Mammary epithelial cell (primary cell): ENCODE measurements around the gene ZNG1F.
"Not testable (repeated sequence)": the region's sequence is repeated elsewhere in the genome, so short reads cannot be mapped to it uniquely, and the experiment has no call there.

Experiments used
- CTCF ChIP-seq, 2 donors: IDR thresholded peaks in 1 of 2; conservative IDR thresholded peaks in 1 of 2; 2 replicates each; pipeline ENCODE4 v1.5.1; 2011 to 2012; ENCODE audit warnings: inconsistent platforms in 2 of 2, low read length in 2 of 2, mild to moderate bottlenecking in 2 of 2, control low read depth in 1 of 2, low read depth in 1 of 2; ENCODE audit not compliant: insufficient read depth in 1 of 2; ENCODE audit errors: extremely low read depth in 1 of 2
- EZH2 ChIP-seq: IDR thresholded peaks from 2 replicates; pipeline ENCODE4 v1.6.1; 2012; ENCODE audit warnings: low read length, inconsistent platforms, borderline replicate concordance

GRCh38 chr9:41109253-41109652 lies 79.9 kb downstream of the ZNG1F start:
- not testable (repeated sequence) for TF ChIP-seq CTCF (conservative IDR thresholded peaks at IDR 0.05 in 1 of 2, IDR thresholded peaks at IDR 0.05 in 1 of 2; ENCODE audit: extremely low read depth in 1 of 2, insufficient read depth in 1 of 2, low read depth in 1 of 2, low read length in 2 of 2); EZH2
